ENCODE data around the gene RSKR. TPM values are rescaled to one million over a fixed set of nuclear protein-coding genes. Genes with fewer than 3 reads are reported as not detected.

Gene RSKR
- total RNA-seq, 1 donor from 2014 or later = 6.8 TPM

Other genes starting within 250 kb of the RSKR start
- not detected for gene SEBOX, start 249.0 kb downstream of the RSKR start, total RNA-seq
- 48.2 TPM for gene VTN, start 243.9 kb downstream of the RSKR start, total RNA-seq
- gene SARM1, start 242.5 kb downstream of the RSKR start, total RNA-seq = 10.4 TPM
- 2.7 TPM for gene SLC46A1, start 208.0 kb downstream of the RSKR start, total RNA-seq
- not detected for gene SLC13A2, start 140.5 kb downstream of the RSKR start, total RNA-seq
- gene FOXN1, start 107.8 kb downstream of the RSKR start, total RNA-seq = not detected
- gene UNC119, start 61.6 kb downstream of the RSKR start, total RNA-seq = 16.0 TPM
- gene PIGS, start 42.7 kb downstream of the RSKR start, total RNA-seq = 51.5 TPM
- gene ALDOC, start 37.3 kb downstream of the RSKR start, total RNA-seq = 326 TPM
- 0.78 TPM for gene SPAG5, start 15.2 kb downstream of the RSKR start, total RNA-seq
- 70.4 TPM for gene BLTP2, start 31.0 kb upstream of the RSKR start, total RNA-seq
- 26.6 TPM for gene SDF2, start 47.7 kb upstream of the RSKR start, total RNA-seq
- 48.4 TPM for gene SUPT6H, start 48.0 kb upstream of the RSKR start, total RNA-seq
- gene PROCA1, start 97.7 kb upstream of the RSKR start, total RNA-seq = 2.0 TPM
- gene RAB34, start 103.7 kb upstream of the RSKR start, total RNA-seq = 15.3 TPM
- gene RPL23A, start 105.8 kb upstream of the RSKR start, total RNA-seq = 725 TPM
- 2.4 TPM for gene TLCD1, start 112.0 kb upstream of the RSKR start, total RNA-seq
- gene NEK8, start 114.6 kb upstream of the RSKR start, total RNA-seq = 0.78 TPM
- gene TRAF4, start 129.8 kb upstream of the RSKR start, total RNA-seq = 2.8 TPM
- 18.6 TPM for gene FAM222B, start 228.6 kb upstream of the RSKR start, total RNA-seq
- gene ERAL1, start 240.8 kb upstream of the RSKR start, total RNA-seq = 31.3 TPM